Measurements from ENCODE around the gene SCGB3A2. TPM values are rescaled to one million over a fixed set of nuclear protein-coding genes. Genes with fewer than 3 reads are reported as not detected.

SCGB3A2 gene
- total RNA-seq, 1 donor from 2014 or later, result 624 TPM

DNA sequence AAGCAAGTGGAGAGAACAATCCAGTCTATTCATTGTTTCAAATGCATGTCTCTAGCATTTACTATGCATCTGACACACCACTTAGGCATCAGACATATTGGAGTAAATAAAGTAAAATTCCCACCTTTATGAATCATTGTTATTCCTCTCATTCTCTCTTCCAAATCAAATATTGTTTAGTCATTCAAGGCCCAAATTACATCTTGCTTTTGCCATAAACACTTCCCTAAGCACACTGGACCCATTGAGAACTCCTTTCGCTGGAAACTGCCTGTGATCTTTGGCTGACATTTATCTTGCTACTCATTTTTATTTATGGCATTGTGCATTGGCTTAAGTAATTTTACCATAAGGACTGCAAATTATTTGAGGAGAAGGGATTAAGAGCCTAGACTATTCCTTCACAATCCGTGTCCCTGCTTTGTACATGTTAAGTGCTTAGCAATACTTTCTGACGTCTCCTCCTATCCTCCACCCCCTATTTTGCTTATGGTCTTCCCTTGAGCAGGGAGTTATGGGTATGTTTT lies 20.4 kb downstream of the SCGB3A2 start:
- Histone ChIP-seq H3K9me3 (no peaks in the 10 kb centered on the region), H3K4me3 (no peak overlapping the region), H3K27me3 (ENCODE audit: low read depth) (no peaks in the 10 kb centered on the region), H3K27ac (no peak overlapping the region), H3K36me3 (no peaks in the 10 kb centered on the region), H3K4me1 (no peaks in the 10 kb centered on the region)
- ATAC-seq, result no peak
- TF ChIP-seq, protein P1, sequence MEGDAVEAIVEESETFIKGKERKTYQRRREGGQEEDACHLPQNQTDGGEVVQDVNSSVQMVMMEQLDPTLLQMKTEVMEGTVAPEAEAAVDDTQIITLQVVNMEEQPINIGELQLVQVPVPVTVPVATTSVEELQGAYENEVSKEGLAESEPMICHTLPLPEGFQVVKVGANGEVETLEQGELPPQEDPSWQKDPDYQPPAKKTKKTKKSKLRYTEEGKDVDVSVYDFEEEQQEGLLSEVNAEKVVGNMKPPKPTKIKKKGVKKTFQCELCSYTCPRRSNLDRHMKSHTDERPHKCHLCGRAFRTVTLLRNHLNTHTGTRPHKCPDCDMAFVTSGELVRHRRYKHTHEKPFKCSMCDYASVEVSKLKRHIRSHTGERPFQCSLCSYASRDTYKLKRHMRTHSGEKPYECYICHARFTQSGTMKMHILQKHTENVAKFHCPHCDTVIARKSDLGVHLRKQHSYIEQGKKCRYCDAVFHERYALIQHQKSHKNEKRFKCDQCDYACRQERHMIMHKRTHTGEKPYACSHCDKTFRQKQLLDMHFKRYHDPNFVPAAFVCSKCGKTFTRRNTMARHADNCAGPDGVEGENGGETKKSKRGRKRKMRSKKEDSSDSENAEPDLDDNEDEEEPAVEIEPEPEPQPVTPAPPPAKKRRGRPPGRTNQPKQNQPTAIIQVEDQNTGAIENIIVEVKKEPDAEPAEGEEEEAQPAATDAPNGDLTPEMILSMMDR (IDR thresholded peaks at IDR 0.05), result no peak
- intact Hi-C loops (cut with DNase I), result no loop called here
- no peak for DNase-seq

DNA sequence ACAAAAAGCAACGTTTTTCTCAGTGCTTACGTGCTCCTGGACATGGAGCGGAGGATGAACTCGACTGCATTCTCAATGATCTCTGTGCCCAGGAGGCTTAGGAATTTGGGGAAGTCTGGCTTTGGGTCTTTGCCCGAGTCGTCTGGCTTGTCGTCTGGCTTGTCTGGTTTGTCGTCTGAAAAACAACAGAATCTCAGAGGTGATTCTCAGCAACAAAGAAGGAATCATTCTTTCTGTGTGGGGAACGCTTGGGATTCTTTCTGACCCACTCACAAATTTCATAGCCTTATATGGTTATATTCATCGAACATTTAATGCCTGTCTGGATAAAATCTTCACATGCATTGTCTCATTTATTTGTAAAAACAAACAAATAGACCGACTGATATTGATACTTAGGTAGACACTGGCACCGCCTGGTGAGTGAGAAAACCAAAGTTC lies 23.1 kb downstream of the SCGB3A2 start:
- Histone ChIP-seq H3K27ac (no peak overlapping the region), H3K4me1 (no peaks in the 10 kb centered on the region), H3K4me3 (no peak overlapping the region), H3K27me3 (ENCODE audit: low read depth) (no peaks in the 10 kb centered on the region), H3K9me3 (no peaks in the 10 kb centered on the region), H3K36me3 (no peaks in the 10 kb centered on the region)
- no peak for ATAC-seq
- no peak for DNase-seq
- TF ChIP-seq, protein P1 (IDR thresholded peaks at IDR 0.05), result no peak
- intact Hi-C loops (cut with DNase I), result no loop called here

DNA sequence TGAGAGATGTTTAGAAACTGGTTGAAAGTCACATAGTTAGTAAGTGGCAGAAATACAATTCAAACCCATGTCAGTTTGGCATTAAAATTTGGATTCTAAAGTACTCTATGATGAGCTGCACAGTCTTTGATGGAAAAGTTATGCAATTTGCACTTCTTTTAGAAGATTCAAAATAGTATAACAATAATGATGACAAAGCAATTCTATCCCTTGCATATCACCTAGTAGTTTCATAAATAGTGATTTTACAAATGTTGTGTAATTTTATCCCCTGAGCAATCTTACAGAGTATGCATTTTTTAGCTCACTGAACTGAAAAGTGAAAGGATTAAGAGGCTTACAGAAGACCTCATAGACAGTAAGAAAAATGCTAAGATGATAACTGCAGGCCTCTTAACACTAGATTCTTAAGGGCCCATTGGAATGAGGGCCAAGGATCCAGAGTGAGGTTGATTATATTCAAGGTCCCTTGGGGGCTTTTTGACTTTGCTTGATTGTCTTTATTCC lies 24.2 kb downstream of the SCGB3A2 start:
- ATAC-seq, result no peak
- H3K9me3 ChIP-seq, result no peaks in the 10 kb centered on the region
- H3K36me3 ChIP-seq, result no peaks in the 10 kb centered on the region
- no peak overlapping the region for H3K27ac ChIP-seq
- intact Hi-C loops (cut with DNase I), result no loop called here
- no peak overlapping the region for H3K4me3 ChIP-seq
- DNase-seq, result no peak
- TF ChIP-seq, protein P1 (IDR thresholded peaks at IDR 0.05), result no peak
- H3K4me1 ChIP-seq, result no peaks in the 10 kb centered on the region
- H3K27me3 ChIP-seq (ENCODE audit: low read depth), result no peaks in the 10 kb centered on the region

DNA sequence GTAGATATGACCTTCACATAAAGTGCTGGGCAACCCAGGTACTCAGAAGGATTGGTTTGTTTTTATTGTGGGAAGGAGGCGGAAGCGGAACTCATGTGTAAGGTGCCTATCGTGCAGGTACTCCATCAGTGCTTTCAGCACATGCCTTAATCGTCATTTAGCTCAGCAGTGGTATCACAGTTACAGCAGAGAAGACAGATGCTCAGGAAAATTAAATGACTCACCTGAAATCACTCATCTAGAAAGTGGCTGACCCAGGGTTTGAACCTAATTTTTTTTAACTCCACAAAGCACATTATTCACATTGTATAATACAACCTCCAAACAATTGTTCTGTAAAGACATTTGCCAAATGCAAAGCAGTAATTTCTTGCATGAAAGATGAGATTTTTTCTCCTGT lies 25.6 kb downstream of the SCGB3A2 start:
- intact Hi-C loops (cut with DNase I), result no loop called here
- Histone ChIP-seq H3K36me3 (no peaks in the 10 kb centered on the region), H3K27me3 (ENCODE audit: low read depth) (no peaks in the 10 kb centered on the region), H3K27ac (no peak overlapping the region), H3K4me3 (no peak overlapping the region), H3K4me1 (no peaks in the 10 kb centered on the region), H3K9me3 (no peaks in the 10 kb centered on the region)
- ATAC-seq (no peak), DNase-seq (no peak)
- TF ChIP-seq, protein P1 (IDR thresholded peaks at IDR 0.05), result no peak

DNA sequence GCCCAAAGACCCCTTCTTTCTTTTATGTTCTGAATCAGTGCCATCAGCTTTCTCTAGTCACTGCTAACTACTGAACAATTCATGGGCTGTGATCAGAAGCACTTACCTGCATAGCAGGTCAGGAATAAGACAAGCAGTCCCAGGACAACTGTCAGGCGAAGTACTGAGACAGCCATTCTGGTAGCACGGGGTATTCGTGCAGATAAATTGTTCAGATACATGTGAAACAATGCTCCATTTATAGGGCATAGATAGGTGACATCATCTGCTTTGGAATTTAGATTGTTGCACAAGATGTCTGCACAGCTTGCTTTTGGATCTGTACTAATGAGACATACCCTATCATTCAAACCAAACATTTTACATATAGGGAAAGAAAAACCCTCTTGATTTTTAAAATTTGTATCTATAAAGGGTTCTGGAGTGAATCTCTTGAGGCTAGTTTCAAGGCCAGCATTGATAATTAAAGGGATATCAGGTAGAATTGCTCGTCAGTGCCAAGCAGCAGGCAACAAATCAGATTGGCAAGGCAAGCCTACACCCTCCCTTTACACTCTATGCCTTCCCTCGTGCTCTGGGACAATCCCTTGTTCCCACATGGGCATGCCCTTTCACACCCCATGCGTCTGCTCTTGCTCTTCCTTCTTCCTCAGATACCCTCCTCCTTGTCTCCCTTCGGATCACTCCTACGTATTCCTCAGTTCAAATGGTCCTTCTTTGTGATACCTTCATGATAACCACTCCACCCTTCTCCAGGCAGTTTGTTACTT lies 28.0 kb downstream of the SCGB3A2 start, which contains the start of gene C5orf46:
Gene C5orf46 (minus strand): TSS at position 213 of the 770 bp plus-strand sequence. CDS start 37 bp downstream, at position 176.
- H3K4me1 ChIP-seq, result no peaks in the 10 kb centered on the region
- no peaks in the 10 kb centered on the region for H3K27me3 ChIP-seq (ENCODE audit: low read depth)
- H3K27ac ChIP-seq, result no peak within 1 kb of the TSS
- intact Hi-C loops (cut with DNase I), result no loop called here
- H3K36me3 ChIP-seq, result no peaks in the 10 kb centered on the region
- TF ChIP-seq, protein P1 (IDR thresholded peaks at IDR 0.05), result no peak
- DNase-seq (no peak), ATAC-seq (no peak)
- H3K4me3 ChIP-seq, result no peak within 1 kb of the TSS
- no peaks in the 10 kb centered on the region for H3K9me3 ChIP-seq

Data from lower lobe of right lung (tissue), 2 donors.